ENCODE measurements around the gene ZBTB9.

DNA sequence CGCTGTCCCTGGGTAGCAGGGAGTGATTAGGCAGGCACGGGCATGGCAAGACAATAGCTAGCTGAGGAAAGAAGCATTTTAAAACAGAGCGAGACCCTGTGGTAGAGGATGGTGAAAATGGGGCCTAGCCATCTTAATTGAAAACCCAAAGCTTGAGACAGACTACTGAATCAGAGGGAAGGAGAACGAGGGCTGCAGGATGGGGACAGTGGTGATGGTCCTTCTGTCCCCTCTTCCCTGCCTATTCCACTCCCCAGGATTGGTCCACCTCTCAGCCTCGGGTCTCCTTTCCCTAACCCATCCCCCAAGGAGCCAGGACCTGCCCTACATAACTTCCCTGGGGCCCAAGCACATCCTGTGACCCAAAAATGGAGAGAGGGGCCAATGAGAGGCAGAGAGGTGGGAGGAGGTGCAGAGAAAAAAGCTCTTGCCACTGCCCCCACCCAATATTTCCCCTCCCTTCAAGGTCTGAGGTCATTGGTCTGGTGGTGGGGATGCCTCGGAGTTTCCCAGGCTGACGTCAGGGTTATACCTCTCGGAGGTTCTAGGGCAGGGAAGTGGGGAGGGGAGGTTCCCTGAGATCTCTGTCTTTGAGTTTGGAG is 35.6 kb upstream of the ZBTB9 start:
- TF ChIP-seq, protein P1, sequence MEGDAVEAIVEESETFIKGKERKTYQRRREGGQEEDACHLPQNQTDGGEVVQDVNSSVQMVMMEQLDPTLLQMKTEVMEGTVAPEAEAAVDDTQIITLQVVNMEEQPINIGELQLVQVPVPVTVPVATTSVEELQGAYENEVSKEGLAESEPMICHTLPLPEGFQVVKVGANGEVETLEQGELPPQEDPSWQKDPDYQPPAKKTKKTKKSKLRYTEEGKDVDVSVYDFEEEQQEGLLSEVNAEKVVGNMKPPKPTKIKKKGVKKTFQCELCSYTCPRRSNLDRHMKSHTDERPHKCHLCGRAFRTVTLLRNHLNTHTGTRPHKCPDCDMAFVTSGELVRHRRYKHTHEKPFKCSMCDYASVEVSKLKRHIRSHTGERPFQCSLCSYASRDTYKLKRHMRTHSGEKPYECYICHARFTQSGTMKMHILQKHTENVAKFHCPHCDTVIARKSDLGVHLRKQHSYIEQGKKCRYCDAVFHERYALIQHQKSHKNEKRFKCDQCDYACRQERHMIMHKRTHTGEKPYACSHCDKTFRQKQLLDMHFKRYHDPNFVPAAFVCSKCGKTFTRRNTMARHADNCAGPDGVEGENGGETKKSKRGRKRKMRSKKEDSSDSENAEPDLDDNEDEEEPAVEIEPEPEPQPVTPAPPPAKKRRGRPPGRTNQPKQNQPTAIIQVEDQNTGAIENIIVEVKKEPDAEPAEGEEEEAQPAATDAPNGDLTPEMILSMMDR (IDR thresholded peaks at IDR 0.05) = no peak
- TF ChIP-seq POLR2A (IDR thresholded peaks at IDR 0.05; ENCODE audit: low read depth) (no peak), POLR2AphosphoS5 (IDR thresholded peaks at IDR 0.05) (no peak)

Data from esophagus muscularis mucosa (tissue), 3 donors.